PFSK-1 (cell line): Measurements from ENCODE around the gene RASGRF2.

ENCODE experiments used
- FOXP2 ChIP-seq: optimal IDR thresholded peaks from 2 replicates; pipeline ENCODE3; 2011; ENCODE audit warnings: borderline replicate concordance, control low read depth, inconsistent platforms; ENCODE audit not compliant: insufficient read depth; ENCODE audit errors: extremely low read length, extremely low read depth
- POLR2AphosphoS5 ChIP-seq: IDR thresholded peaks from 2 replicates; pipeline ENCODE4 v1.6.1; 2012; ENCODE audit warnings: low read depth, mild to moderate bottlenecking, control low read depth, low read length, moderate library complexity
- SIN3A ChIP-seq: IDR thresholded peaks from 2 replicates; pipeline ENCODE4 v1.6.1; 2012; ENCODE audit warnings: mild to moderate bottlenecking, low read length, moderate library complexity, borderline replicate concordance; ENCODE audit not compliant: insufficient read depth
- TAF1 ChIP-seq: IDR thresholded peaks from 2 replicates; pipeline ENCODE4 v1.6.1; 2012; ENCODE audit warnings: low read length, control low read depth, borderline replicate concordance; ENCODE audit not compliant: insufficient read depth
- TF ChIP-seq, protein P1 (sequence below), 2 experiments: IDR thresholded peaks; 2 replicates each; pipeline versions ENCODE4 v1.6.1 to v1.8.0; 2011 to 2012; ENCODE audit warnings: low read depth in 2 of 2, low read length in 2 of 2, control low read depth in 1 of 2, inconsistent platforms in 1 of 2, mild to moderate bottlenecking in 1 of 2, moderate library complexity in 1 of 2; ENCODE audit not compliant: insufficient read depth in 1 of 2

The RASGRF2 gene

DNA sequence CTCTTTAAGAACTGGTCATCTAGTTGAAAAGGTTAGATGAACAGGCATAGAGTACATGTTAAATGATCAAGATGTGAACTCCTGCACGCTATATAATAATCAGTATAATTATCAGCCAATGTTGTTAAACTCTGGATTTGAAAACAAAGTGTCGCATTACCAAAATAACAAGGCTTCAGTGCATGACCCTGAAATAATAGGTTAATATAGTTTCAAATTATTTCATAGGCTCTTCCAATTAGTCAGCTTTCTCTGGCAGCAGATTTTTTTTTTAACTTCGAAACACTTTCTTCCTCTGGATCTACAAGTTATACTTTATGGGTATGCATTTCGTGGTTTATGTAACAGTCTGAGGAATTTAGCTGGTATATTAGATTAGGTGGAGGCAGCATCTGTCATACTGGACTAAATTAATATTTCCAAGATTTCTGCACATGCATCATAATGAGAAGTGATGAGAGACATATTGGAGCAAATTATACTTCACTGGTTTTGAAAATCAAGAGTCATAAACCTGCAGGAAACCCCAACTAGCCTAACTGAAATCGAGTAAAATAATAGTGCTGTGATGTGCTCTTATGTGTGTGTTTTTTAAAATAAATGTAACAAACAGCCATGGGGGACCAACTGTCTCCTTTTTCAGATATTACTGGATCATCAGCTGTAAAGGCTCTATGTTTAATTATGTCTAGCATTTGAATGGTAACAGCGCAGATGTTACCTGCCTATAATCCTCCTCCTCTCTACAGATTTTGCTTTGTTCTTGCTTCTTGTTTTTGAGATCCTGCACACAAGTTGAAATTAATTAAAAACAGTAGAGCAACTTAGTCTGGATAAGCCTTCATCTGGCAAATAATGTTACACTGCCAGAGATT, 187.1 kb downstream of the RASGRF2 start:
- TF ChIP-seq SIN3A: no peak
- TF ChIP-seq, protein P1, sequence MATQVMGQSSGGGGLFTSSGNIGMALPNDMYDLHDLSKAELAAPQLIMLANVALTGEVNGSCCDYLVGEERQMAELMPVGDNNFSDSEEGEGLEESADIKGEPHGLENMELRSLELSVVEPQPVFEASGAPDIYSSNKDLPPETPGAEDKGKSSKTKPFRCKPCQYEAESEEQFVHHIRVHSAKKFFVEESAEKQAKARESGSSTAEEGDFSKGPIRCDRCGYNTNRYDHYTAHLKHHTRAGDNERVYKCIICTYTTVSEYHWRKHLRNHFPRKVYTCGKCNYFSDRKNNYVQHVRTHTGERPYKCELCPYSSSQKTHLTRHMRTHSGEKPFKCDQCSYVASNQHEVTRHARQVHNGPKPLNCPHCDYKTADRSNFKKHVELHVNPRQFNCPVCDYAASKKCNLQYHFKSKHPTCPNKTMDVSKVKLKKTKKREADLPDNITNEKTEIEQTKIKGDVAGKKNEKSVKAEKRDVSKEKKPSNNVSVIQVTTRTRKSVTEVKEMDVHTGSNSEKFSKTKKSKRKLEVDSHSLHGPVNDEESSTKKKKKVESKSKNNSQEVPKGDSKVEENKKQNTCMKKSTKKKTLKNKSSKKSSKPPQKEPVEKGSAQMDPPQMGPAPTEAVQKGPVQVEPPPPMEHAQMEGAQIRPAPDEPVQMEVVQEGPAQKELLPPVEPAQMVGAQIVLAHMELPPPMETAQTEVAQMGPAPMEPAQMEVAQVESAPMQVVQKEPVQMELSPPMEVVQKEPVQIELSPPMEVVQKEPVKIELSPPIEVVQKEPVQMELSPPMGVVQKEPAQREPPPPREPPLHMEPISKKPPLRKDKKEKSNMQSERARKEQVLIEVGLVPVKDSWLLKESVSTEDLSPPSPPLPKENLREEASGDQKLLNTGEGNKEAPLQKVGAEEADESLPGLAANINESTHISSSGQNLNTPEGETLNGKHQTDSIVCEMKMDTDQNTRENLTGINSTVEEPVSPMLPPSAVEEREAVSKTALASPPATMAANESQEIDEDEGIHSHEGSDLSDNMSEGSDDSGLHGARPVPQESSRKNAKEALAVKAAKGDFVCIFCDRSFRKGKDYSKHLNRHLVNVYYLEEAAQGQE (IDR thresholded peaks at IDR 0.05; ENCODE audit: insufficient read depth in 1 of 2, low read depth in 2 of 2, low read length in 2 of 2): no peak
- TF ChIP-seq POLR2AphosphoS5: no peak
- TF ChIP-seq TAF1: no peak
- no peak for TF ChIP-seq FOXP2

- no peak for TF ChIP-seq POLR2AphosphoS5
- no peak for TF ChIP-seq FOXP2
- no peak for TF ChIP-seq TAF1
- TF ChIP-seq, protein P1 (IDR thresholded peaks at IDR 0.05; ENCODE audit: insufficient read depth in 1 of 2, low read depth in 2 of 2, low read length in 2 of 2): no peak
- no peak for TF ChIP-seq SIN3A
Measured at GRCh38 chr5:81147886-81148571, 187.9 kb downstream of the RASGRF2 start.

DNA sequence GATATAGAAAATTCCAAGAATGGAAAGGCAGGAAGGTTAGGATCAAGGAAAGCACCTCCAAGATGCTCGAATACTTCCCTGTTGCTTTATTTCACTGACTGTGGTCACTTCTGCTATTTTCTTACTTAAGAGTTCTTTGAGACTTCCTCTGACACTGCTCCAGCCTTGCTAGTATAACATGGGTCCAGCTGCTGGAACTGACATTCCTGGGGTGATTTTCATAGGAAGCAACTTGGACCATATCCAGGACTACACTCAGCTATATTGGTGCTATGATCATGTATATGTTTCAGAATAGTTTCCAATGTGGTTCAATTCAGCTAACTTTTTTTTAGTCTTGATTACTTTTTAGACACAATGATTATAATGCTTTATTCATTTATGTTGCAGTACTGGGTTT, 191.4 kb downstream of the RASGRF2 start:
- TF ChIP-seq, protein P1 (IDR thresholded peaks at IDR 0.05; ENCODE audit: insufficient read depth in 1 of 2, low read depth in 2 of 2, low read length in 2 of 2): no peak
- TF ChIP-seq TAF1: no peak
- no peak for TF ChIP-seq SIN3A
- TF ChIP-seq FOXP2: no peak
- TF ChIP-seq POLR2AphosphoS5: no peak

GRCh38 chr5:81154725-81155124, 194.6 kb downstream of the RASGRF2 start:
- no peak for TF ChIP-seq FOXP2
- TF ChIP-seq SIN3A: no peak
- no peak for TF ChIP-seq TAF1
- TF ChIP-seq POLR2AphosphoS5: no peak
- TF ChIP-seq, protein P1 (IDR thresholded peaks at IDR 0.05; ENCODE audit: insufficient read depth in 1 of 2, low read depth in 2 of 2, low read length in 2 of 2): no peak

GRCh38 chr5:81156732-81157131, 196.6 kb downstream of the RASGRF2 start:
- TF ChIP-seq TAF1: no peak
- TF ChIP-seq FOXP2: no peak
- TF ChIP-seq, protein P1 (IDR thresholded peaks at IDR 0.05; ENCODE audit: insufficient read depth in 1 of 2, low read depth in 2 of 2, low read length in 2 of 2): no peak
- TF ChIP-seq POLR2AphosphoS5: no peak
- TF ChIP-seq SIN3A: no peak
